ENCODE results near the gene TFE3. TPM values are rescaled to one million over a fixed set of nuclear protein-coding genes. Genes with fewer than 3 reads are reported as not detected.
A peak's percentile ranks its signal among the peaks of the same experiment; 100 is the strongest.

TFE3 gene, protein sequence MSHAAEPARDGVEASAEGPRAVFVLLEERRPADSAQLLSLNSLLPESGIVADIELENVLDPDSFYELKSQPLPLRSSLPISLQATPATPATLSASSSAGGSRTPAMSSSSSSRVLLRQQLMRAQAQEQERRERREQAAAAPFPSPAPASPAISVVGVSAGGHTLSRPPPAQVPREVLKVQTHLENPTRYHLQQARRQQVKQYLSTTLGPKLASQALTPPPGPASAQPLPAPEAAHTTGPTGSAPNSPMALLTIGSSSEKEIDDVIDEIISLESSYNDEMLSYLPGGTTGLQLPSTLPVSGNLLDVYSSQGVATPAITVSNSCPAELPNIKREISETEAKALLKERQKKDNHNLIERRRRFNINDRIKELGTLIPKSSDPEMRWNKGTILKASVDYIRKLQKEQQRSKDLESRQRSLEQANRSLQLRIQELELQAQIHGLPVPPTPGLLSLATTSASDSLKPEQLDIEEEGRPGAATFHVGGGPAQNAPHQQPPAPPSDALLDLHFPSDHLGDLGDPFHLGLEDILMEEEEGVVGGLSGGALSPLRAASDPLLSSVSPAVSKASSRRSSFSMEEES
- total RNA-seq (2014; rRNA removed; shearing (Covaris generic)) (72.5 and 85.6 TPM in 2 replicates), polyA plus RNA-seq (2016; fragmentation: Nextera tagmentation; extraction: Ambion mirVana) (53.0 and 57.3 TPM in 2 replicates)

DNA sequence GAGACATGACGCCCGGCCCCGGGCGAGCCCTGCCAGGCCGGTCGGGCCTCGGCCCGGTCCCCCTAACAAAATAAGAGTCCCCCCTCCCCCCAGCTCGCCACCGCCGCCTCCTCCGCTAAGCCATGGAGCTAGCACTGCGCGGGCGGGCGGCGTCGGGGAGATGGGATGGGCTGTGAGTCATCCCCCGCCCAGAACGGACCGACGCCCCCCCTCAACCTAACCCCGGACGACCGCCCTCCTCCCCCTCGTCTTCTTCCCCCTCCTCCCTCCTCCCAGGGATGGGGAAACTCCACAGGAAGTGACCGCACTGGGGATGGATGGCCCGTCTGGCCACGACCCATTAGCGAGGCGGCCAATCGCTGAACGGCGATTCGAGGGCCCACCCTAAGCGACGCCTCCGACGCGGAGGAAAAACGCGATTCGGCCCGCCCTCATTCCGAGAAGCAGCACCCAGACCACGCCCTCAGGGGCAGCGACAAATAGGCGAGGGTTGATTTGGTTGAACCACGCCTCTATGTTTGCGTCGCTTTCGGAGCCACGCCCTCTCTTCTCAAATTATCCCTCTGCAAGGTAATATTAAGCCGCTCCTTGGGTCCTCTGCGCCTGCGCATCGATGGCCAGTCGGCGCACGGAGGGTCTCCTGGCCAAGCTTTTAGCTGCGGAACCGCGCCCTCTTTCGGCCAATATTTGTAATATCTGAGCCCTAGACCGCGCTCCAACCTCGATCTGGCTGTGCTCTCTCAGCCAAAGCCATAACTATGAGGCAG, at the start of gene TFE3:
Gene TFE3 (minus strand): TSS at position 138 of the 767 bp plus-strand sequence. CDS start 131 bp downstream, at position 7.
- no peaks in the 10 kb centered on the region for H3K9me3 ChIP-seq (ENCODE audit: low read depth)
- 0% methylated on average over 5 to 32 of the region's 67 CpGs for WGBS, 2 experiments (ENCODE audit: low coverage in 1 of 2, low lambda C conversion rate in 2 of 2, missing lambda C conversion rate in 2 of 2)
- in situ Hi-C loops (cut with MboI), result loop anchor here (25.0 kb wide), 1 partner anchor 106 kb away; no protein-coding TSS in a partner anchor
- no peaks in the 10 kb centered on the region for H3K27me3 ChIP-seq (replicated peaks; ENCODE audit: insufficient read depth)
- H3K36me3 ChIP-seq (ENCODE audit: low read depth), result no peaks in the 10 kb centered on the region
- no peak for TF ChIP-seq EZH2 (IDR thresholded peaks at IDR 0.05; ENCODE audit: insufficient read depth, poor library complexity, severe bottlenecking)
- no peak for TF ChIP-seq EZH2phosphoT487 (IDR thresholded peaks at IDR 0.05; ENCODE audit: insufficient read depth, low read depth)
- peak within 1 kb of the TSS; percentile 91 for H3K4me2 ChIP-seq (ENCODE audit: unreplicated experiment)
- peak within 1 kb of the TSS; percentile 91 for H3K27ac ChIP-seq
- H4K20me1 ChIP-seq (ENCODE audit: insufficient read depth), result no peaks in the 10 kb centered on the region
- peak; percentile 97 for DNase-seq
- H3K4me1 ChIP-seq (ENCODE audit: insufficient read depth), result peaks cover 5% of the 10 kb centered on the region; the same call in 1 of the 2 replicates
- peak within 1 kb of the TSS; percentile 99 for H3K9ac ChIP-seq
- H3K4me3 ChIP-seq, result peak within 1 kb of the TSS; percentile 91
- H3K9me2 ChIP-seq (ENCODE audit: insufficient read depth), result no peaks in the 10 kb centered on the region
- H2AFZ ChIP-seq, result peak within 1 kb of the TSS; percentile 86
- peaks cover 26% of the 10 kb centered on the region; the same call in 1 of the 2 replicates for H3F3A ChIP-seq (ENCODE audit: insufficient read depth)
- peaks cover 38% of the 10 kb centered on the region for H3K79me2 ChIP-seq (ENCODE audit: insufficient read depth)

DNA sequence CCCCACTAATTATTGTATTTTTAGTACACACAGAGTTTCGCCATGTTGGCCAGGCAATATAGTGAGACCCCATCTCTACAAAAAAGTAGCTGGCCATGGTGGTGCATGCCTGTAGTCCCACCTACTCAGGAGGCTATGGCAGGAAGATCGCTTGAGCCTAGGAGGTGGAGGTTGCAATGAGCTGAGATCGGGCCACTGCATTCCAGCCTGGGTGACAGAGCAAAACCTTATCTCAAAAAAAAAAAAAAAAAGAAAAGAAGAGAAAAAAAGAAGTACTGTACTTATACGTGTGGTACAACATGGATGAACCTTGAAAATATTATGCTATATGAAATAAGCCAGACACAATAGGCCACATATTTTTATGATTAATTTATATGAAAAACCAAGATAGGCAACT, 46.4 kb upstream of the TFE3 start:
- Histone ChIP-seq H3K4me2 (ENCODE audit: unreplicated experiment) (no peak overlapping the region), H3K9me2 (ENCODE audit: insufficient read depth) (no peaks in the 10 kb centered on the region), H3K79me2 (ENCODE audit: insufficient read depth) (no peaks in the 10 kb centered on the region), H3K4me1 (ENCODE audit: insufficient read depth) (no peaks in the 10 kb centered on the region), H3K27ac (no peak overlapping the region), H3K36me3 (ENCODE audit: low read depth) (no peaks in the 10 kb centered on the region), H3F3A (ENCODE audit: insufficient read depth) (no peaks in the 10 kb centered on the region), H3K27me3 (replicated peaks; ENCODE audit: insufficient read depth) (no peaks in the 10 kb centered on the region), H4K20me1 (ENCODE audit: insufficient read depth) (no peaks in the 10 kb centered on the region), H3K9me3 (ENCODE audit: low read depth) (no peaks in the 10 kb centered on the region), H3K4me3 (no peak overlapping the region), H3K9ac (no peak overlapping the region), H2AFZ (no peak overlapping the region)
- 36 to 75% methylated on average over 2 to 4 of the region's 4 CpGs for whole genome bisulfite sequencing, 2 experiments (ENCODE audit: low coverage in 1 of 2, low lambda C conversion rate in 2 of 2, missing lambda C conversion rate in 2 of 2)
- DNase-seq, result no peak
- in situ Hi-C loops (cut with MboI), result no loop called here
- TF ChIP-seq EZH2phosphoT487 (IDR thresholded peaks at IDR 0.05; ENCODE audit: insufficient read depth, low read depth) (no peak), EZH2 (IDR thresholded peaks at IDR 0.05; ENCODE audit: insufficient read depth, poor library complexity, severe bottlenecking) (no peak)

DNA sequence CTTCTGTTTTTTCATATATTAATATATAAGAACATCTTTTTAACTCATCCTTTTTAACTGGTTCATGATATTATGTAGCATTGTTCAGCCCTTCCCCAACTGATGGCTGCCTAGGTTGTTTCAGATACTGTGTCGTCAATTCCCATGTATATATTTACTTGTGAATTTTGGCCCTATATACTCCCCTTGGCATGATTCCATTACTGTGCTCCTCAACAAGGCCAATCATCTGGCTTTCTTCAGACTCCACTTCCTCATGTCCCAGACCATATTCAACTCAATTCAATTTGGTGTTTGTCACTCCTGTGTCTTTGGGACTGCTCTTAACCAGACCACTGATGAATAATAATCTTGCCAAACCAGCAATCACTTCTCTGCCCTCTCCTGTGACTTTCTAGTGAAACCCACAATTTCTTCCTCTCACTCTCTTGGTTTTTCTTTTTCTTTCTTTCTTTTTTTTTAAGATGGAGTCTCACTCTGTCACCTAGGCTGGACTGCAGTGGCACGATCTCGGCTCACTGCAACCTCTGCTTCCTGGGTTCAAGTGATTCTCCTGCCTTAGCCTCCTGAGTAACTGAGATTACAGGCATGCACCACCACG, 39.2 kb upstream of the TFE3 start:
- H2AFZ ChIP-seq, result no peak overlapping the region
- no peaks in the 10 kb centered on the region for H3K27me3 ChIP-seq (replicated peaks; ENCODE audit: insufficient read depth)
- H4K20me1 ChIP-seq (ENCODE audit: insufficient read depth), result no peaks in the 10 kb centered on the region
- H3K4me3 ChIP-seq, result no peak overlapping the region
- no peaks in the 10 kb centered on the region for H3K9me3 ChIP-seq (ENCODE audit: low read depth)
- no peaks in the 10 kb centered on the region for H3K4me1 ChIP-seq (ENCODE audit: insufficient read depth)
- H3K9me2 ChIP-seq (ENCODE audit: insufficient read depth), result no peaks in the 10 kb centered on the region
- in situ Hi-C loops (cut with MboI), result no loop called here
- H3K36me3 ChIP-seq (ENCODE audit: low read depth), result no peaks in the 10 kb centered on the region; the same call in 1 of the 2 replicates
- TF ChIP-seq EZH2 (IDR thresholded peaks at IDR 0.05; ENCODE audit: insufficient read depth, poor library complexity, severe bottlenecking), result no peak
- no peak for TF ChIP-seq EZH2phosphoT487 (IDR thresholded peaks at IDR 0.05; ENCODE audit: insufficient read depth, low read depth)
- DNase-seq, result no peak
- H3K79me2 ChIP-seq (ENCODE audit: insufficient read depth), result peaks cover 23% of the 10 kb centered on the region
- H3K4me2 ChIP-seq (ENCODE audit: unreplicated experiment), result no peak overlapping the region
- 91 to 99% methylated on average over 1 to 4 of the region's 4 CpGs for WGBS, 2 experiments (ENCODE audit: low coverage in 1 of 2, low lambda C conversion rate in 2 of 2, missing lambda C conversion rate in 2 of 2)
- H3F3A ChIP-seq (ENCODE audit: insufficient read depth), result no peaks in the 10 kb centered on the region
- no peak overlapping the region for H3K27ac ChIP-seq
- H3K9ac ChIP-seq, result no peak overlapping the region

All from GM23248 (cell line).